Measurements from ENCODE around the gene ASTN2.

ASTN2 gene

DNA sequence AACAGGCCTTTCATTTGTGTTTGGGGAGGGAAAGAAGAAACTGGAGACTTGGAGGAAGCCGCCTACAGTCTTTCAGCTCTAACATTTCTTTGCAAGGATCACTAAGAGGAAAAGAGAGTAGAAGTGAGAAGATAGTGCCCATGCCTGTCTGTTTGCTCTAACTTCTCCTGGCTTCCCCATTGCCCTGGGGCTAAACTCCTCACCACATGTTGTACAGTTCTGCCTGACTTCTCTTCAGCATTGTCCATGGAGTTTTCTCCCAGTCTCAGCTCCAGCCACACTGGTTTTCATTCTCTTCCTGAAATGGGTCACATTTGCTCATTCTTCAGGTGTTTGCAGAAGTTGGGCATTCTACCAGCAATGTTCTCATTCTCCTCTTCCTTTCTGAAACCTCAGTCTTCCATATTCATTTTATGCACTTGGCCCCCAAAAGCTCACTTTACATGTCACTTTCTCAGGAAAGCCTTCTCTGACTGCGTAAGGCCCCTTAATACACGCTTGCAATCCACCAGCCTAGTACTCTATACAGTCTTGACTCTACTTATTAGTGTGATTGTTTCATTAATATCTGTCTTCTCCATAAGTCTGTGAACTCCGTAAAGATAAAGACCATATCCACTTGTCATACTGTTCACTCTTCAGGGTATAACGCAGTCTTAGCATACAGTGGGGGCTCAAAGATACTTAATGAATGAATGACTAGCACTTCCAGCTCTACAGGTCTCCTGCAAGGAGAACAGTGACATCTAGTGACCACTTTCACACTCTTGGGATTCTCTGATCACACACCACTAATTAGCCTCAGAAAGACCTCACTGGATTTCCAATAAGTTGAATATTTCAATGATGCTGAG lies 768.0 kb downstream of the ASTN2 start:
- DNase-seq = peak in 1 of 2 experiments; percentile 10

DNA sequence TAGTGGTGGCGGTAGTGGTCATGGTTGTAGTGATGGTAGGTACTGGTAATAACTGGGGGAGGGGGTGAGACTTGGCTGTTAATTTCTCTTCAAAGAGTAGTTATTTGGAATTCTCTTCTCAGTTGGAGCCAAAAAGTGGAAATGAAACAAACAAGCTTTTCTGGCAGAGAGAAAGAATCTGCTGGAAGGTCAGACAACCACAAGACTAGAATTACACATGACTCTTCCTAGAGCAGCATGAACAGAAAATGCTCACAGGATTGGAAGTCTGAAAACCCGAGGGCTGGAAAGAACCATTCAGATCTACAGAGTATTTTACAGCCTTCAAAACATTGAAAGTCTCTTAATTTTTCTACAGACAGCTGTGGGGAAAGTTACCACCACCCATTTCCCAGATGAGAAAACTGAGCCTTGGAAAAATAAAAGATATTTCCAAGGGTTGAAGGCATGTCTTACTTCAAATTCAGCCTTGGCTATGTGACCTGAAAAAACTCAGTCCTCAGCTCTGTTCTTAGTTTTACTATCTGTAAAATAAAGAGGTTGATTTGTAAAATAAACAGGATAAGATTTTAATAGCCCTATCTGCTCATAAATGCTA lies 770.7 kb downstream of the ASTN2 start:
- no peak for DNase-seq

DNA sequence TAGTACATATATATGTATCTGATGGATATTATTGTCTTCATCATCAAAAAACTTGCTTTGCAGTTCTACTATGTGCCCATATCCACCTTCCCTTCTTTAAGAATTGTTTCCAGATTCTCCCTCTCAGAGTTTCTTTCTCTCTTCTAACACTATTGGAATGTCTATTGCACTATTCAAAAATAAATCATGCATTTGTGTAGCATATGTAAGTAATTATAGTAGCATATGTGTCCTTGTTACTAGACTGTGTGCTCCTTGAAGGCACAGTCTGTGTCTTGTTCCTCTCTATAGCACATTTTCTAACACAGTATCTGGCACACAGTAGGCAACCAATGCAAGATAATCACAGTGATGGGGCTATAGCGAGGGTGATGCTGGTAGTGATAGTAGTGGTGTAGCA lies 771.2 kb downstream of the ASTN2 start:
- DNase-seq = no peak

DNA sequence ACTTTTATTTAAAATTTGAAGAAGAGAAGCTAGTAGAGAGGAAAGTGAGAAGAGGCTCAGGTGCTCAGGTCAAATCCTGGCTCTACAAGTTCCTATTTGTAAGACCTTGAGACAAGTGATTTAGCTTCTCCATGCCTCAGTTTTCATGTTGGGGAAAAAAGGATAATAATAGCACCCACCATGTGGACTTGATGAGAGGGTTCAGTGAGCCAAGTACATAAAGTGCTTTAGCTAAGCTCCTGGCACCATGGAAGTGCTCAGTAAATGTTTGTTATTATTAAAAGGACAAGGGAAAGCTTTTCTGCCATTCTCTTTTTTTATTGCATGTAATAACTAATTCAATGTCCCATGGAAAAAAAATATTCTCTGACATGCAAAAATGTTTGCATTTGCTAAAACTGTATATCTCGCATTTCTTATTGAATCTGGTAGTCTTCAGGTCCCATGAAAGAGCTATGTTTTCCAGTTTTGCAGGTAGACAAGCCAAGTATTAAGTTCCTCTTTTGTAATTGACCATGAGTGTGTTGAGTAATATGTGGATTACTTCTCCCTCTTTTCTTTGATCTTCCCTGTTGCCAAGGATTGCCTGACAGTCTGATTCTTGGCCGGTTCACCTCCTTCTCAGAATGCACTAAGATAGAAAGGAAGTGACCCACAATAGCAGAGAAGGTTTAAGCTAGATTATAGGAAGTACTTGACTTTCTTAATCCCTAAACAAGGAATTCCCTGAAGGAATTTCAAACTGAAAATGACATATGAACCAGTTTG lies 773.4 kb downstream of the ASTN2 start:
- DNase-seq = no peak

DNA sequence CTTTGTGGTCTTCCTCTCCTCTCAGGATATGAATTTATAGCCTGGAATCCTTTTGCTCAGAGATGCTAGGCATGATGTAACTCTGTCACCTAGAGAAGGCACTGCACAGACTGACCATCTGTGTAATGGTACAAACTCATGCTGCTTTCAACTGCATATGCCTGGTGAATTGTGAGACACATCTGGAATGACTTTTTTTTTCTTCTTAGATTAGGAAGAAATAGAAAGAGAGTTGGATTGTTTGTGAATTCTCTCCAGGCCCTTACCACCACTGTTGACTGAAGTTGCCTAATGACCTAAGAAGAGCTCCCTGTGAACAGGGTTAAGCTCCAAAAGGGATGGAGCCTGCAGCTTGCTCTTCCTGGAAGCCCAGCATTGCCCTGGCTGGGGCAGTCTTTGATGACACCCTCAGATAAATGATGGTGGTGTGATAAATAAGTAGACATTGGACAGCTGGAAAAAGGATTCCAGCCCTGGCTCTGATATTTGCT lies 775.6 kb downstream of the ASTN2 start:
- no peak for DNase-seq

DNA sequence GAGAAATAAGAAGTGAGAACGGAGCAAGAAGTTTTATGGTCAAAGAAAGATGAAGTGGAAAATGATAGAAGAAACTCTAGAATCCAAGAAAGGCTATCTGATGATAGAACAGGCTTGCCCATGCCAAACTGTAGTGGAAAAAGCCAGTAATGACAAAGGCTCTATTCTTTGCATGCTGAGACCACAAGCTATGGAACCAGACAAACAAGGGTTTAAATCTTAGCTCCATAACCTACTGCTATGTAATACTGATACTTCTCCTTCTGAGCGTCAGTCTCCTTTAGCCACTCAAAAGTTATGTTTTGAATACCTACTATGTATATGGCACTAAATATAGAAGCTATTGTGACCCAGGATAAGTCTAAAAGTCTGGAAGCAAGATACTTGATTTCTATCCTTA lies 778.9 kb downstream of the ASTN2 start:
- DNase-seq = no peak

DNA sequence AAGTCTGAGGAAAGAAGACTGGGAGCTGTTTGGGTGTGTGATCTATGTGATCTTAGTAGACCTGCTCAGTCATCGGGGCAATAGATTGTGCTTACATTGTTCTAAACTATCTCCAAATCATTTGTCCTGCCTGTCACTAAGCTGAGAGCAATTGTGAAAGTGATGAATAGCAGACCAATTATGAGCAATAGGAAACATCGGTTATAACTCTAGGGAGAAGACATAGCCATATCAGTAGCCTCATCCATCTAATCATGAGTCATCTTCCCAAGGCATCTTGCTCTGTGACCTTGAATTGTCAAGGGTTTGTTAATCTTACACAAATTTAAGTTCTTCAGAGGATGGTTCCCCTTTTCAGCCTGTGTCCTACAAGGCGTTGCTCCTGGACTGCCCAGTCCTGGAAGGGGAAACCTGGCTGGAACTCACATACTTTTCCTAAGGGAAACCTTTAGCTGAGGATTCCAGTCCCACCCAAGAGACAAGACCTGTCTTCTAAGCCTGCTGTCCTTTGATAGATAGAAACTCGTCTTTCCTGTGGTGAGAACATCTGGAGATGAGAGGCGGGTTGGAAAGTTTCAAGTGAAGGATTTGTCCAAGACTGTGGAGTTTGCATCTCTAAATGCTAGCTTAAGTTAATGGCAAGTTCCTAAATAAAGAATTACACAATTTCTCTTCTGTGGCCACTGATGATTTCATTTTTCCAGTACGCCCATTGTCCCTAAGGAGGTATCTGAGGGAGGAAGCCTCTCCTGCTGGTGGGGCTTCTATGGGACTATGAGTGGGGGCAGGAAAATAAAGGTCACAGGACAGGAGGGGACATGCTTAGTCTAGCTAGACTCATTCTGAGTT lies 781.6 kb downstream of the ASTN2 start:
- no peak for DNase-seq

DNA sequence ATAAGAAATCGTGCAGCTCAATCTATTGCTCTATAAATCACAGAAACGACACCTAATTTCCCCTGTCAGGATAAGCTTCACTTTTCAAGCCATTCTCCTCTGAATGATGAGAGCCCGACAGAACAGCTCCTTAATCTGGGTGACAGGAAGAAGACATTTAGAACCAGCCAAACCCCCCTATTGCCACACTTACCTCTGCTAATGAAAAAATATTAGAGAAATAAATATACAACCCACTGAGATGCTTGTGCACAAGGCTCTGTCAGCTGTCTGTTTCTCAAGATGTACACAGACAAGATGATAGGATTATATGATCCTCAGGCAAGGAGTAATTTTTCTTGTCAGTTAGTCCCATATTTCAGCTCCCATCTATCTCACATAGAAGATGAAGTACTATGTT lies 785.2 kb downstream of the ASTN2 start:
- DNase-seq = no peak

DNA sequence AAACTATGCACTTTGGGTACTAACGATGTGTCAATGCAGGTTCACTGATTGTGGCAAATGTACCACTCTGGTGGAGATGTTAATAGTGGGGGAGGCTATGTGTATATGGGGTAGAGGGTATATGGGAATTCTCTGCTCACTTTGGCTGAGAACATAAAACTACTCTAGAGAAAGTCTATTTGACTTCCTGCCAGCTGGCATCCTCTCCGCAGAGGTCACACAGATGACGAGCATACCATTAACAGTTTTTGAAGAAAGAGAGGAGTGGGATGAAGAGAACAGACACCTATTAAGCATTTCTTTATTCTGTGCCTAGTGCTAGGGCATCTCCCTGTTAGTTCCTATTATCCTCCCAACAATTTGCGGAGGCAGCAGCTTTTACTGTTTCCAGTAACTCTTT lies 786.1 kb downstream of the ASTN2 start:
- no peak for DNase-seq

DNA sequence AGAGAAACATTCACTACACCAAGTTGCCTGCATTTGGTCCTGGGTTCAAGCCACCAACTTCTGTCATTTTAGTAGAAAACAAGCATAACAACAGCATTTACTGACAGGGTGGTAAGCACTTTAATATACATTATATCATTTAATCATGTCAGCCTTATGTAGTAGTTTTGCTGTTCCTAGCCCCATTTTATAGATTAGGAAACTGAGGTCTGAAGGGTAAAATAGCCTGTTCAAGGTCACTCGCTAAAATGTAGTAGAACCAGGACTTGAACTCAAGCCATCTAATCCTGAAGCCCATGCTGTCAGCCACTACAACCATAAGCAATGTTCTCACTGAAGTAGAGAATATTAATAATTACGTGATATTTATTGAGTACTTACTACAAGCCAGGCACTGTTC lies 787.4 kb downstream of the ASTN2 start:
- no peak for DNase-seq

DNA sequence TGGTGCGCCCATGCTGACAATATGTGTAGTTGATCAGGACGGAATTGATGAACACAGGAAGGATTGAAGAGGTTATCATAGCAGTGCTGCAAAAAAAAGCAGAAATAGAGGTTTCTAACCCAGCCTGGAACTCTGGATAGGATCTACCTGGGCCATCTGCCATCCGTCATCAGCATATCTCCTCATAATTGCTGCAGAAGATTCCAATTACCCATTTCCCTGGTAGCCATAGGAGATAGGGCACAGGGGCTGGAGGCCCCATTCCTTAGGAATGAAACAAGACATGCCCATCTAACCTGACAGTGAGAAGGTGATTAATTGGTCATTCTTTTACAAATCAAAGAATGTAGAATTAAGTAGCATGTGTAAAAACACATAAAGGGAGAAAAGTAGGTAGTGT lies 788.1 kb downstream of the ASTN2 start:
- no peak for DNase-seq

DNA sequence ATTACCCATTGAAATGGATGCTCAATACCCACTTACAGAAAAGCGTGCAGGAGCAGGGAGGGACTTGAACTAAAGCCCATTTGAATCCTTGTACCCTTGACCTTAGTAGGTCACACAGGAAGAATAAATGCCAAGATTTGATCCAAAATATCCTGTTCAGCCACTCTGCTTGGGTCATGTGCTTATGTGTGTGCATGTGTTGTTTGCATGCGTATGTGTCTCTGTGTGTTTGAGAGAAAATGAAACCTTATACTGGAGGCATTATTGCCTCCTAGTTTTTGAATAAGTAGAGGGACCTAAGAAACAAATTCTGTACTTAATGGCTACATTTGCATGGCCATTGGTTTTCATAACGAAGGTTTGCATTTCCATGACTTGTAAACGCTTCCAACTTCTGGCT lies 791.1 kb downstream of the ASTN2 start:
- DNase-seq = no peak

DNA sequence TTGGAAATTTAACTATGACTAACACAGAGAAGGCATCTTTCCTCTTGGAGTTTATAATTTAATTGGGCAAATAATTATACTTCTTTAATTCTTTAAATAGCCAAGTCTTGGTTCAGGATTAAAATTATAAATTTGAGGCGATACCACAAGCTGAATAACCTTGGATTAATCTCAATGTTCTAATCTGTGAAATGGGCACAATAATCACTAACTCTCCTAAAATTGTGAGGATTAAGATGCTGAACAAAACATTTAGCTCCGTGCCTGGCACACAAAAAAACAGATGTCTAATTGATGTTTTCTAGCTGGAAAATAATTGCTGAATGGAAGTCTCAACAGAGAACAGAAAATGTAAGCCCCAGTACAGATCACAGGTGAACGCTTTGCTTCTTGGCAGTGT lies 797.5 kb downstream of the ASTN2 start:
- no peak for DNase-seq

DNA sequence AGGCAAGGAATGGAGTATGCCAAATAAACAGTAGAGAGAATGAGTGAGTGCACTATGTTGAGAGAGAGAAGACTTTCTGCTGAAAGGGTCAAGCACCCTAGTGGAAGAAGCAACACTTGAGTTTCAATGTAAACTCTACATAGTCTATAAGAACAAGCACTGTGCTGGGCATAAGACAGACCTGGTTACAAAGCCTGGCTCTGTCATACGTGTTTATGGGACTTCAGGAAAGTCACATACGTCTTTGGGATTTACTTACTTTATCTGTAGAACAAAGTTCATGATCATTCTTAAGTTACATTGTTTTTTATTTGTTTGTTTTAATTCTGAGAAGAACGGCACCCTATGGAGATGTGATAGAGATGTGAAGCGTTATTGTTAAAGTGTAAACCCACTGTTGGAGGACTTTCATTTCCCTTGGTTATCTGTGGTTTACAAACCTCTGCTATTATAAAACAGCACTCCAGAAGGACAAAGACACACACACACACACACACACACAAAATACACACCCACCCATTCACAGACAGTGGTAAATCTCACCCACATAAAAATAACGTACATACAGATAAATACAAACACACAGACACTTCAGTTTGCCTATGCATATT lies 798.4 kb downstream of the ASTN2 start:
- DNase-seq = no peak

DNA sequence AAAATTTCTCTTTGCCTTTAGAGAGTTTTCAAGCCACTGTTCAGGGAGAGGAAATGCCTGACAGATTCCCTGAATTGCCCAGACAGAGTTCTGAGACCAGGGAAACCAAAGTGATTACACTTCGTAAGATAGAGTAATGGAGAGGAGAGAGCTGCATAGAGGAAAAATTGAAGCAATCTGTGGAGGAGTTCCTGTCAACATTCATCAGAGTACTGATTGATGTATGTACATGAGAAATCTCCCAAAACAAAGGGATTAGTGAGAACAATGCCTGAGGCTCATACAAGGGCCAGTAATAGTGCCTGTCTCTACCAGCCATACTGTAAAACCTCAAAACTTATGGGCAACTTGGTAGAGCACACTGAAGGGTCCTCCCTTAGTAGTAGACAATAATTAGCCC lies 806.8 kb downstream of the ASTN2 start:
- no peak for DNase-seq

DNA sequence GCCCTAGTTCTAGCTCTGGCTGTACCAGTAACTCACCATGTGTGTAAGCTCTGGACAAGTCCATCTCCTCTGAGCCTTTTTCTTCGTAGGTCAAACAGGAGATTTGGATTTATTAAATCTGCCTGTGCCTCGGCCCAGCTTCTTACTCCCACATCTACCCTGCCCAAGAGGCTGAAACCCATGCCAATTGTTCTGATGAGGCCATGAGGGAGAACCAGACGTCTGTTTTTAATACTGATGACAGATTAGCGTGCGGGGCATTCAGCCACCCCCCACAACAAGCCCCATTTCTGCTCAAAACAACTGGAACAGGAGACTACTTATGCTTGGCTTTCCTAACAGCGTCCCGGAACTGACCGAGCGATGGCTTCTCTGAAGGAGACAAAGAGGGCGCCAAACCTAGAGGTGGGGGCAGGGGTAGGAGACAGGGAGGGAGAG lies 808.9 kb downstream of the ASTN2 start:
- no peak for DNase-seq

DNA sequence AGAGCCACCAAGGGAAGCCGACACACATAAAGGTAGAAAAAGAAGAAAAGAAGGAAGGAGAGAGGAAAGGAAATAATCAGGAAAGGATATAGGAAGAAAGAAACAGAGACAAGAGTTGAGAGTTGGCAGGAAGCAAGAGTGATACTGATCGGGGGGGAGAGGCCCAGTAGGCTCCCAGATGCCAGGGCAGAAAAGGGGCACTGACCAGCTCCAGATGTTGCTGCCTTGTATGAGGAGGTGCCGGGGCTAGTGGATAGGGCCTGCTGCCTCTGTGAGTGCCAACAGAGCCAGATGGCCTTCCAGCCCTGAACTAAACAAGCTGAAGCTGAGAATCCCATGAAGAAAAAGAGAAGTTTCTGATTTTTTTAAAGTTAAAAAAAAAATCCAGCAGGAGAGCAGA lies 809.8 kb downstream of the ASTN2 start:
- DNase-seq = no peak

DNA sequence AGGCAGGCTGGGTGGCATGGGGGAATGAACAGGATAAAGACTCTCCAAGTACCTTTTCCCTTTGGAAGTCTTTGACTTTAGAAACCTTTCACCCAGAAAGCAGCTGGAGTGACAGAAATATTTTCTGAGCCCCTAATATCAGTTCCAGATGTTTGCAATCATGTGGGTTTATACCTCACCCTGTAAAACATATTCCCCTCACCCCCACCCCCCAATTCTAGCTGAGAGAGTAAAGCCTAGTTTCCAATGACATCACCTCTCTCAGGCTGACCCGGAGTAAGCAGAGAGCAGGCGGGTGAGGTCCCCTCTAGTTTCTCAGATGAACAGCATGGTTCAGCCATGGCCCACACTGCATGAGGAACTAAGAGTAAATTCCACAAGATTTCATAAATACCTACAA lies 810.6 kb downstream of the ASTN2 start:
- DNase-seq = no peak

DNA sequence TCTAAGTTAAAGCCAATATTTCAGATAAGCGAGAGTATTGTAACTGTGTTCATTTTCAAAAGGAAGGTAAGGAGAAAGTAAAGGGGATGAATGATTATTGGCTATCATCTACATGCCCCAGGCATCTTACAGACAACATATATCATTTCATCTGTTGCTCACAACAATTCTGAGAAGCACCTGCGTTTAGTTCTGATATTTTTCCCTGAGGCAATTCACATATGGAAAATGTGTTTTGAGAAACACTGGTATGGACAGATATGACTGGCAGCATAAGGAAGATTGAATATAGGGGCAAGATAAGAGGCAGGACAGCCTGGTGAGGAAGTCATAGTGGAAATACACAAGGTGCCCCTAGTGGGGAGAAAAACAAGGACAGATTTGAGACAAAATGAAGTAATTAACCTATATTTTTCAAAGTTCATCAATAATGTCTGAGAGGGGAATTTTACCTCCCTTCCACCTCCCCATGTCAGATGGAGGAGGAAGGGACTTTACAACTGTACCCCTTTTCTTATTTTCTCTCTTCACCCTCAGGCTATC lies 815.4 kb downstream of the ASTN2 start:
- DNase-seq = no peak

DNA sequence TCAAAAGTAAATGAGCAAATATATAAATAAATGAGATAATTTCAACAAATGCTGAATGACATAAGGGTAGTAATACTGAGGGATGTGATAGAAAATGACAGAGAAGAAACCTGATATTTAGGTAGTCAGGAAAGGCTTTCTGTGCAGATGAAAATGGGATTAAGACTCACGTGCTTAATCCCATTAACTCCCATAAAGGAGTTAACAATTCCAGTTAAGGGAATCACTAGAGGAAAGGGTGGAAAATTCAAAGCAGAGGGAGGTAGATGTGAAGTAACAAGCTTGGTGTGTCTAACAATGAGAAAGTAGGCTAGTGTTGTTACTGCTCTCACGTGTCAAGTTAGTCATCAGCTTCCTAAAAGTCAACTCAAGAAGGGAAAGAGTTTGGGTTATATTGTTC lies 818.2 kb downstream of the ASTN2 start:
- no peak for DNase-seq

DNA sequence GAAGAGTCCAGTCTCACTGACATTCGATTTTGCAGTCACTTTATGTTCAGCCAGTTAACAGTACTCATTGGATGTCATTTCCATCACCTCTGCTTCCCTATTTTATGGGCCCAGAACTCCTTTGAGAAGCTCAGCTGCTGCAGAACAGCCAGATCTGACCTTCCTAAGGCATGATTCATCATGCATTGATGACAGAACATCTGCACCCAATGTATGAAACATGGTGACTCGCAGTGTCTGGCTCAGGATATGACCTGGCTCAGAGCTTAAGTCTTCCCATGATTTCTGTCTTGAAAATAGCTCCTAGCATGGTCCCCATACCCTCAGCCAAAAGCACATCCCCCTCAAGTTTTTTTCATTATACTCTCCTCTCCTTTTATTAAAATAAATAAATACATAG lies 820.3 kb downstream of the ASTN2 start:
- DNase-seq = peak in 1 of 2 experiments; percentile 31

DNA sequence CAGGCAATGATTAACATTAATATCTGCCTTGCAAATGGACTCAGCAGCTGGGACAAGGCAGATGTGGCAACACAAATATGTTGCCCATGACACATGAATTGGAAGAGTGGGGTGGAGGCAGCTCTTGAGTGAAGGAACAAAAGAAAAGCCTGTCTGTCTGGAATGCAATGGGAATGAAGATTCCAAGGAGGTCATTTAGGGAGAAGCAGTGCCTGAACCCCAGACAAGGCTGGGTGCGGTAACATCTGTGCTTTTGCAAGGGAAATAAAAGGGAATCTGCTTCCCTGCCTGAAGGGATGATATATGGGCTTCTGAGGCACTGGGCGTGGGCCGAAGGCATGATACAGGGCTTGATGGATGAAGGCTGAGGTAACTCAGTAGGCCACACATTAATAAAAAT lies 821.9 kb downstream of the ASTN2 start:
- DNase-seq = no peak

Measured in SW 1271 (cell line).